Activated CD8-positive, alpha-beta T cell treated with anti-CD3 and anti-CD28 coated beads, Interleukin-2, amount 10 ng/mL, durations not matched to agents 7 days and 5 days (primary cell): Measurements from ENCODE around the gene BMP2K. TPM values are rescaled to one million over a fixed set of nuclear protein-coding genes. Genes with fewer than 3 reads are reported as not detected.
"Not testable (repeated sequence)": the region's sequence is repeated elsewhere in the genome, so short reads cannot be mapped to it uniquely, and the experiment has no call there.

Source experiments
- ATAC-seq: fragments of 150-1000 bp; cut with Tn5 transposase; one replicate; pipeline ENCODE4 v1.10.0; 2021; ENCODE audit warnings: moderate library complexity
- CTCF ChIA-PET: fragments of 350-600 bp; sonication (Branson Sonifier 250); formaldehyde crosslinking; loops from one replicate; lab custom pipeline; 2021; ENCODE audit warnings: antibody characterized with exemption; lab: Charles Lee
- POLR2A ChIA-PET: fragments of 350-600 bp; sonication (Branson Sonifier 250); formaldehyde crosslinking; loops from one replicate; lab custom pipeline; 2021; ENCODE audit warnings: antibody characterized with exemption; lab: Charles Lee
- DNase-seq: peaks from one replicate; pipeline ENCODE4 v3.0.0-alpha.2; 2020
- H3K27ac Mint-ChIP-seq: one replicate; pipeline ENCODE4 v1.8.0; 2021; ENCODE audit warnings: mild to moderate bottlenecking, mixed read lengths
- H3K27me3 Mint-ChIP-seq: one replicate; pipeline ENCODE4 v1.8.0; 2021; ENCODE audit warnings: low read depth, mixed read lengths
- H3K36me3 Mint-ChIP-seq: one replicate; pipeline ENCODE4 v1.8.0; 2021; ENCODE audit warnings: low read depth, mixed read lengths
- H3K4me1 Mint-ChIP-seq: one replicate; pipeline ENCODE4 v1.8.0; 2021; ENCODE audit warnings: low read depth, mixed read lengths
- H3K4me3 Mint-ChIP-seq: one replicate; pipeline ENCODE4 v1.8.0; 2021; ENCODE audit warnings: mild to moderate bottlenecking, mixed read lengths
- H3K9me3 Mint-ChIP-seq: one replicate; pipeline ENCODE4 v1.8.0; 2022; ENCODE audit warnings: mixed read lengths; ENCODE audit not compliant: insufficient read depth
- total RNA-seq, 2 experiments: library from RNA; stranded (reverse); gene quantifications; one replicate each; pipeline ENCODE4 v1.2.3, GENCODE V29; 2021

Gene BMP2K
- total RNA-seq, 2 experiments from 2014 or later = 27.2 to 28.8 TPM

DNA sequence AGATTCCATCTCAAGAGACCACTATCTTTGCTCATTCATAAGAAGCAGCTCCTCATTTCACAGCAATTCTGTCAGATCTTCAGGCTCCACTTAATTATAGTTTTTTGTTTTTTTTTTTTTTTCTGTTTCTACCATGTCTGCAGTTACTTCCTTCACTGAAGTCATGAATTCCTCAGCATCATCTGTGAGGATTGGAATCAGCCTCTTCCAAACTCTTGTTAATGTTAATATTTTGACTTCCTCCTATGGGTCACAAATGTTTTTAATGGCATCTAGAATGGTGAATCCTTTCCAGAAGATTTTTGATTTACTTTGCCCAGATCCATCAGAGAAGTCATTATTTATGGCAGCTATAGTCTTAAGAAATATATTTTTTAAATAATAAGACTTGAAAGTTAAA lies 53.1 kb downstream of the BMP2K start:
- ChIA-PET POLR2A (no interaction called here), CTCF (no interaction called here)
- no peaks in the 10 kb centered on the region for H3K4me1 Mint-ChIP-seq
- H3K27ac Mint-ChIP-seq = no peak overlapping the region
- H3K27me3 Mint-ChIP-seq = no peaks in the 10 kb centered on the region
- DNase-seq (no peak), ATAC-seq (no peak)
- H3K36me3 Mint-ChIP-seq = peaks cover 42% of the 10 kb centered on the region
- H3K9me3 Mint-ChIP-seq = no peaks in the 10 kb centered on the region
- no peak overlapping the region for H3K4me3 Mint-ChIP-seq

DNA sequence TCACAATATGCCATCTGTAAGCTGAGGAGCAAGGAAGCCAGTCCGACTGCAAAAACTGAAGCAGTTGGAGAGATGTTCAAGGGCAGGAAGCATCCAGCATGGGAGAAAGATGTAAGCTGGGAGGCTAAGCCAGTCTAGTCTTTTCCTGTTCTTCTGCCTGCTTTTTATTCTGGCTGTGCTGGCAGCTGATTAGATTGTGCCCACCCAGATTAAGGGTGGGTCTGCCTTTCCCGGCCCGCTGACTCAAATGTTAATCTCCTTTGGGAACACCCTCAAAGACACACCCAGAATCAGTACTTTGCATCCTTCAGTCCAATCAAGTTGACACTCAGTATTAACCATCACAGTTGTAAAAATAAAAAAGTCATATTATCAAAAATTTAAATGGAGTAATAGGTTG lies 63.5 kb downstream of the BMP2K start:
- CTCF ChIA-PET = interaction anchor here (0.7 kb wide), 1 partner anchor 24 kb away, joined by 3 read pairs; no protein-coding TSS in a partner anchor
- H3K27ac Mint-ChIP-seq, H3K4me1 Mint-ChIP-seq, H3K27me3 Mint-ChIP-seq, H3K4me3 Mint-ChIP-seq, ATAC-seq, DNase-seq, POLR2A ChIA-PET, H3K9me3 Mint-ChIP-seq: not testable (repeated sequence)
- peaks cover 28% of the 10 kb centered on the region for H3K36me3 Mint-ChIP-seq

DNA sequence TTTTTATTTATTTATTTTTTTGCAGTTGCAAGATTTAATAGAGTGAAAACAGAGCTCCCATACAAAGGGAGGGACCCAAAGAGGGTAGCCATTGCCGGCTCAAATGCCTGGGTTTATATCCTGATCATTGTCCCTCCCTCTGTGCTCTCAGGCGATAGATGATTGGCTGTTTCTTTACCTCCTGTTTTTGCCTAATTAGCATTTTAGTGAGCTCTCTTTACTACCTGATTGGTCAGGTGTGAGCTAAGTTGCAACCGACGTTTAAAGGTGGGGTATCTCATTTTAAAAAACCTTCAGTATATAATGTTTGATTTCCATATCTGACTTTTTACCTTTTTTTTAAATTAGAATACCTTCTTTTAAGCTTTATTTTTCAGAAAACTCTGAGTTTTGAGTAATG lies 64.1 kb downstream of the BMP2K start:
- ATAC-seq, H3K27ac Mint-ChIP-seq, H3K9me3 Mint-ChIP-seq, CTCF ChIA-PET, POLR2A ChIA-PET, H3K4me3 Mint-ChIP-seq, H3K4me1 Mint-ChIP-seq, DNase-seq, H3K27me3 Mint-ChIP-seq: not testable (repeated sequence)
- peaks cover 28% of the 10 kb centered on the region for H3K36me3 Mint-ChIP-seq

DNA sequence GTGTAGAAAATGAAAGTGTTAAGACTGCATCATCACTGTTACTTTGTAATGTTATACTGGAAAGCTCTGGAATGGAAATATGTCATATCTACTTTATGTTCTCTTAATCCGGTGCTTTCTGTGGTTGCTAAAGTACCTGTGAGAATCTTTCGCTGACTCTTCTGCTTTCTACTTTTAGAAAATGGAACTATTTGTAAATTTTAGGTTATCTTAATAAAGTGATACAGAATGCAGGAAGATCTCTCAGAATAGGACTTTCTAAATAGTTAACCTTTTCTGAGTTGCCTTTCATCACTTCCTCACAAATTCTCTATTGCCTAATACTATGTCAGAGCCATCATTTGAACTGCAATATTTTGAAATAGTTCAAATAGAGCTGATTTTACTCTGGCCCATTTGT lies 69.3 kb downstream of the BMP2K start:
- Mint-ChIP-seq H3K4me3 (no peak overlapping the region), H3K4me1 (peaks cover 2% of the 10 kb centered on the region), H3K9me3 (peaks cover 9% of the 10 kb centered on the region), H3K36me3 (peaks cover 16% of the 10 kb centered on the region), H3K27me3 (no peaks in the 10 kb centered on the region), H3K27ac (no peak overlapping the region)
- ATAC-seq (no peak), DNase-seq (no peak)
- CTCF ChIA-PET = no interaction called here
- POLR2A ChIA-PET = no interaction called here

DNA sequence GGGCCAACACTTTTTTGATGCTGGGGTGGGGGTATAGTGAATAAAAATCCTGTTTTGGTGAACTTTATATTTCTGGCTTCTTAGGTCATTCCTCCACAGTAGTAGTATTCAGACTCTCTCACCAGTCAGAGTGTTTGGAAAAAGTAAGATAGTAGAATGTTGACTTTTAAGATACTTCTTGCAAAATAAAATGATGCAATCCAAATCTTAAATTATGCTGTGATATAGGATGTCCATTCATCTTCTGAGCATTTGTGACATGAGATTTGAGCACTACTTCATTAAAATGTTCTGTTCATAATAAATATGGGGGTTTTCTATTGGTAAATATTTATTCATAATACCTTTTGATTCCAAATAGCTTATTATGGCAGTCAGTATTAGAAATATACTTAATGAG lies 70.1 kb downstream of the BMP2K start:
- Mint-ChIP-seq H3K4me1 (peaks cover 2% of the 10 kb centered on the region), H3K4me3 (no peak overlapping the region), H3K9me3 (peaks cover 9% of the 10 kb centered on the region), H3K36me3 (peaks cover 17% of the 10 kb centered on the region), H3K27ac (no peak overlapping the region), H3K27me3 (no peaks in the 10 kb centered on the region)
- no peak for ATAC-seq
- POLR2A ChIA-PET = no interaction called here
- CTCF ChIA-PET = no interaction called here
- no peak for DNase-seq

DNA sequence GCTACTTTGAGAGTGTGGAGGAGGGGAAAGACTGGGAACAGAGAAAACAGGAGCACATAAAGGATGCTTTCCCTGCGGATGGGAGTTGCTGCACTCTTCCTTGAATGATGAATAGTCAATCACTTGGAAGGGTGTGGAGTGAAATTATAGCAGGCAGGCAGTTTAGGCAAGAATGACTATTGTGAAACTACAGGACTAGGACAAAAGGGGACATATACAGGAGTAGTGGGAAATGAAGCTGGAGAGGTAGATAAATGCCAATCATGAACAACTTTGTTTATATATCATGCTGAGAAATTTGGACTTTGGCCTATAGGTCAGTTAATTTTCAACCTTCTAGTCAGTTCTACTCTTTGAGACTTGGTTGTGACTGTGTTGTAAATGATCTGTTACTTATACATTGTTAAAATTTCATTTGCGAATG lies 86.2 kb downstream of the BMP2K start:
- Mint-ChIP-seq H3K27me3 (no peaks in the 10 kb centered on the region), H3K9me3 (no peaks in the 10 kb centered on the region), H3K4me3 (no peak overlapping the region), H3K4me1 (peaks cover 5% of the 10 kb centered on the region), H3K27ac (no peak overlapping the region), H3K36me3 (peaks cover 13% of the 10 kb centered on the region)
- ATAC-seq (no peak), DNase-seq (no peak)
- ChIA-PET POLR2A (no interaction called here), CTCF (interaction anchor here (1.2 to 3.2 kb wide), 5 partner anchors 10 to 250 kb away, joined by 3 to 39 read pairs (median 6); no protein-coding TSS in a partner anchor)

DNA sequence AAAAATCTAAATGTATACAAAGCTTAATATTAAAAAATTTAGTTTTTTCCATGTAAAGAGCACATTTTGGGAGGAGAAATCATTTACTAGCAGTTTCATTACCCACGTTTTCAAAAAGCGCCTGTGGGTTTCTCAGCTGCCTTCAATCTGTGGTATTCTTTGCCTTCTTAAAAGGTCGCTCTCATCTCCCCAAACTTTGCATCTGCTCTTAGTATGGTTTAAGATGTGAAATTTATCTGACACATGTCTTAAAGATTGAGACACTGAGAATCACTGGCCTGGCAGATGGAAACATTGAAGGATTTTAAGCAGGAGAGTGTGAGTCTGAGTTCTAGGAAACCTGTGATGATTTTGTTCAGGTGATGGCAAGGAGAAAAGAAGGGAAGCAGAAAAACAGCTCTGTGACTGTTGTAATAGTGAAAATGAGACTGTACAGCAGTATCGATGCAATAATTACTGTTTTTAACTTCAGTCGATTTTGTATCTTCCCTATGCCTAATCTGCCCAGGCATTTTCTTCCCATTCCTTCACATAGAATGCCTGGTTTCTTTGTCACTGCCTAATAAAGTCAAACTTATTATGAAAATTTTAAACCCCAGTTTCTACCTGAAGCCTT lies 87.2 kb downstream of the BMP2K start:
- H3K4me1 Mint-ChIP-seq = peaks cover 5% of the 10 kb centered on the region
- no peaks in the 10 kb centered on the region for H3K9me3 Mint-ChIP-seq
- ChIA-PET CTCF (interaction anchor here (0.7 to 3.2 kb wide), 12 partner anchors 11 to 272 kb away, joined by 3 to 39 read pairs (median 6); partner anchors contain the start of gene BMP2K), POLR2A (no interaction called here)
- no peaks in the 10 kb centered on the region for H3K27me3 Mint-ChIP-seq
- H3K27ac Mint-ChIP-seq = no peak overlapping the region
- ATAC-seq (no peak), DNase-seq (no peak)
- peaks cover 16% of the 10 kb centered on the region for H3K36me3 Mint-ChIP-seq
- no peak overlapping the region for H3K4me3 Mint-ChIP-seq

DNA sequence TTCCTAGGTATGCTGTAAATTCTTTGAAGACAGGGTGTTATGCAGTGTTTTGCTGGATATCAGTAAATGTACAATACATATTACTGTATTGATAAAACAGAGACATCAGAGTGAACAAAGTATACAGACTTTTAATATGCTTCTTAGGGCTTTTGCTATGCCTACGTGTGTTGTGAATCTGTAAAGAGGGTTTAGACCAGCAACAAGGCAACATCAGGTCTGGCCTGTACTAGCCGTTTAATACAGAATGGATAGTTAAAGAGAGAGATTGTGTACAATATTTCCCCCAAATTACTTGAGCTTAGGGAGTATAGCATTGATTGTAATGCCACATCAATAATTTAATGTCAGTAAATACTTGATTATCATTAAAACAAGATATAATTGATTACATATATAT lies 87.8 kb downstream of the BMP2K start:
- no peaks in the 10 kb centered on the region for H3K9me3 Mint-ChIP-seq
- POLR2A ChIA-PET = interaction anchor here (0.6 kb wide), 1 partner anchor 57 kb away, joined by 4 read pairs; no protein-coding TSS in a partner anchor

DNA sequence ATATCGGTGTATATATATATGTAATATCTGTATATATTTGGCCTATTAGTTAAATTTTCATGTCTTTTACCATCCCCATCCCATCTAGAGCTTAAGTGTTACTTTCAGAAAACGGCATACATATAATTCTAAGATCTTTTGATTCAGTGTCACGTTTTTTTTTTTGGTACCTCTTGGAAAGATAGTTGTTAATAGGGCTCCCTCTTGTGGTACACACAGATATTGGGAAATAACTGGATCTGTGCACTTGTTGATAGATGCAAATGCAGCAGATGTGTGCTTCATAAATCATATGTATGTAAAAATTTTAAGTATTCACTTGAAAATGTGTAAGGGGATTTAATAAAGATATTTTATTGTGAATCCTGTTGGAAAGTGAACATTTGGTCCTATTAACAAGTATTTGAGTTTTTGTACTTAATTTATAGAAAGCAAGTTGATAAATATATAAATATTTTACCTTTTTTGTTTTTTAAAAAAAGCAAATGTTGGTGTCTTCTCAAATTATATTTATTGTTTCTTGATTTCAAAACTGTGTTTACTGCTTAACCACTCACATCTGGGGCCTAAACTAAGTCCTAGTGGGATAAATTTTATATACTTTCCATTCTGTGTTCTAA lies 88.4 kb downstream of the BMP2K start:
- CTCF ChIA-PET = interaction anchor here (0.6 to 3.2 kb wide), 13 partner anchors 12 to 982 kb away, joined by 3 to 39 read pairs (median 5); partner anchors contain the start of genes BMP2K and FRAS1
- DNase-seq = peak; percentile 46

More for the DNA sequence above, 87.8 kb downstream of the BMP2K start:
- H3K27me3 Mint-ChIP-seq = no peaks in the 10 kb centered on the region
- no peak for DNase-seq
- H3K4me3 Mint-ChIP-seq = no peak overlapping the region
- ATAC-seq = no peak
- peaks cover 5% of the 10 kb centered on the region for H3K4me1 Mint-ChIP-seq
- H3K36me3 Mint-ChIP-seq = peaks cover 16% of the 10 kb centered on the region
- CTCF ChIA-PET = interaction anchor here (0.6 to 3.2 kb wide), 15 partner anchors 12 to 981 kb away, joined by 3 to 39 read pairs (median 5); partner anchors contain the start of genes BMP2K and FRAS1
- no peak overlapping the region for H3K27ac Mint-ChIP-seq

DNA sequence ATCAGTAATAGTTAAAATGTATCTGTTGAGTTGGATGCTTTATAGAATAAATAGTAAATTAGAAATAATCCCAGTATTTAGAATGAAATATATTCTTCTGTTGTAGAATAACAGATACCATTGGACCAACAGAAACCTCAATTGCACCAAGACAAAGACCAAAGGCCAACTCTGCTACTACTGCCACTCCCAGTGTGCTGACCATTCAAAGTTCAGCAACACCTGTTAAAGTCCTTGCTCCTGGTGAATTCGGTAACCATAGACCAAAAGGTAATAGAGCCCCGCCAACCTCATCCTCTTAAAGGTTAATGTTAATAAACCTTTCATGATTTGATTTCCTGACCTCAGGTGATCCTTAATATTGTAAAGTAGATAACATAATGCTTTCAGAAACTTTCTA lies 89.3 kb downstream of the BMP2K start:
- DNase-seq (no peak), ATAC-seq (no peak)
- Mint-ChIP-seq H3K27ac (no peak overlapping the region), H3K4me3 (no peak overlapping the region), H3K4me1 (peaks cover 5% of the 10 kb centered on the region), H3K36me3 (peaks cover 11% of the 10 kb centered on the region), H3K9me3 (no peaks in the 10 kb centered on the region), H3K27me3 (no peaks in the 10 kb centered on the region)
- CTCF ChIA-PET = interaction anchor here (3.2 kb wide), 1 partner anchor 253 kb away, joined by 39 read pairs; no protein-coding TSS in a partner anchor
- POLR2A ChIA-PET = no interaction called here

More for the DNA sequence above, 88.4 kb downstream of the BMP2K start:
- no peaks in the 10 kb centered on the region for H3K9me3 Mint-ChIP-seq
- no peaks in the 10 kb centered on the region for H3K27me3 Mint-ChIP-seq
- H3K27ac Mint-ChIP-seq = no peak overlapping the region
- H3K4me1 Mint-ChIP-seq = peaks cover 5% of the 10 kb centered on the region
- POLR2A ChIA-PET = interaction anchor here (0.6 kb wide), 1 partner anchor 57 kb away, joined by 4 read pairs; no protein-coding TSS in a partner anchor
- ATAC-seq = peak; percentile 65
- H3K36me3 Mint-ChIP-seq = peaks cover 15% of the 10 kb centered on the region
- no peak overlapping the region for H3K4me3 Mint-ChIP-seq

DNA sequence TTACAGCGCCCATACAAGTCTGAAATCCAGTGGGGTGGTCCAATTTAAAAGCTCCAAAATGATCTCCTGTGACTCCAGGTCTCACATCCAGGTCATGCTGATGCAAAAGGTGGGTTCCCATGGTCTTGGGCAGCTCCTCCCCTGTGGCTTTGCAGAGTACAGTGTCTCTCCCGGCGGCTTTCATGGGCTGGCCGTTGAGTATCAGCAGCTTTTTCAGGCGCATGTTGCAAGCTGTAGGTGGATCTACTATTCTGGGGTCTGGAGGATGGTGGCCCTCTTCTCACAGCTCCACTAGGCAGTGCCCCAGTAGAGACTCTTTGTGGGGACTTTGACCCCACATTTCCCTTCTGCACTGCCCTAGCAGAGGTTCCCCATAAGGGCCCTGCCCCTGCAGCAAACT lies 92.6 kb downstream of the BMP2K start:
- POLR2A ChIA-PET, H3K4me3 Mint-ChIP-seq, H3K27ac Mint-ChIP-seq, H3K9me3 Mint-ChIP-seq, H3K4me1 Mint-ChIP-seq, ATAC-seq, CTCF ChIA-PET, DNase-seq, H3K27me3 Mint-ChIP-seq: not testable (repeated sequence)
- H3K36me3 Mint-ChIP-seq = peaks cover 27% of the 10 kb centered on the region

DNA sequence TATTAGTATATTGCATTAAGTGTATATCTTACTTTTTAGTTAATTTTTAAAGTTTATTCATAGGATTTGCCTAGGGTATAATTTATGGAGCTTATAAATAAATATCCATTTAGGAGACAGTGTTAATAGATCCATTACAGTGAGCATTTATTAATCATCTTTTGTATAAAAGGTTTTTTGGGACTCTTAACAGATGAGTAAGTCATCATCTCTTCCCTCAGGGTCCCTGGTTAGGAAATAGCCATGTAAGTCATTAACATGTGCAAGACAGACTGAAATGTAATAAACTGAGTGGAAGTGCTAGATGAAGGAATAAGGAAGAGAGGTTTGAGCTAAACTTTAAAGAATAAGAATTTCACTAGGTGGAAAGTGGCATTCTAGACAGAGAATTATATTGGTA lies 93.9 kb downstream of the BMP2K start:
- no peak overlapping the region for H3K27ac Mint-ChIP-seq
- H3K27me3 Mint-ChIP-seq = no peaks in the 10 kb centered on the region
- ATAC-seq = no peak

More for the DNA sequence above, 93.9 kb downstream of the BMP2K start:
- no peaks in the 10 kb centered on the region for H3K4me1 Mint-ChIP-seq
- H3K4me3 Mint-ChIP-seq = no peak overlapping the region
- H3K9me3 Mint-ChIP-seq = no peaks in the 10 kb centered on the region
- CTCF ChIA-PET = no interaction called here
- peaks cover 30% of the 10 kb centered on the region for H3K36me3 Mint-ChIP-seq
- POLR2A ChIA-PET = no interaction called here
- DNase-seq = no peak
